DND-41 (cell line): ENCODE measurements around the gene PITPNM1.

Experiments used
- EZH2 ChIP-seq: IDR thresholded peaks from 3 replicates; pipeline ENCODE4 v1.6.1; 2012; ENCODE audit warnings: borderline replicate concordance, low read depth, mild to moderate bottlenecking, moderate library complexity, low read length, inconsistent platforms; ENCODE audit not compliant: severe bottlenecking
- TF ChIP-seq, protein P1 (sequence below): IDR thresholded peaks from 2 replicates; pipeline ENCODE4 v1.5.1; 2012; ENCODE audit warnings: borderline replicate concordance, low read length, moderate library complexity, mild to moderate bottlenecking; ENCODE audit not compliant: poor library complexity, severe bottlenecking; ENCODE audit errors: extremely low read depth

DNA sequence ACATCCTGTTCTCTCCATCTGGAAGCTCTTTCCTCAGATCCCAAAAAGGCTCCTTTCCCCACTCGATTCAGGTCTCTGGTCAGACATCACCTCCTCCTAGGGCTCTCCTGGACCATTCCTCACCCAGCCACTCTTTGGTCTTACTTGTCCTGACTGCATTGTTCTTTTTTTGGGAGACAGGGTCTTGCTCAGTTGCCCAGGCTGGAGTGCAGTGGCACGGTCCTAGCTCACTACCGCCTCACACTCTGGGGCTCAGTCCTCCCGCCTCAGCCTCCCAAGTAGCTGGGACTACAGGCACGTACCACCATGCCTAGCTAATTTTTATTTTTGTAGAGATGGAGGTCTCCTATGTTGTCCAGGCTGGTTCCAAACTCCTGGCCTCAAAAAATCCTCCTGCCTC, 59.6 kb downstream of the PITPNM1 start:
- TF ChIP-seq, protein P1, sequence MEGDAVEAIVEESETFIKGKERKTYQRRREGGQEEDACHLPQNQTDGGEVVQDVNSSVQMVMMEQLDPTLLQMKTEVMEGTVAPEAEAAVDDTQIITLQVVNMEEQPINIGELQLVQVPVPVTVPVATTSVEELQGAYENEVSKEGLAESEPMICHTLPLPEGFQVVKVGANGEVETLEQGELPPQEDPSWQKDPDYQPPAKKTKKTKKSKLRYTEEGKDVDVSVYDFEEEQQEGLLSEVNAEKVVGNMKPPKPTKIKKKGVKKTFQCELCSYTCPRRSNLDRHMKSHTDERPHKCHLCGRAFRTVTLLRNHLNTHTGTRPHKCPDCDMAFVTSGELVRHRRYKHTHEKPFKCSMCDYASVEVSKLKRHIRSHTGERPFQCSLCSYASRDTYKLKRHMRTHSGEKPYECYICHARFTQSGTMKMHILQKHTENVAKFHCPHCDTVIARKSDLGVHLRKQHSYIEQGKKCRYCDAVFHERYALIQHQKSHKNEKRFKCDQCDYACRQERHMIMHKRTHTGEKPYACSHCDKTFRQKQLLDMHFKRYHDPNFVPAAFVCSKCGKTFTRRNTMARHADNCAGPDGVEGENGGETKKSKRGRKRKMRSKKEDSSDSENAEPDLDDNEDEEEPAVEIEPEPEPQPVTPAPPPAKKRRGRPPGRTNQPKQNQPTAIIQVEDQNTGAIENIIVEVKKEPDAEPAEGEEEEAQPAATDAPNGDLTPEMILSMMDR: no peak
- TF ChIP-seq EZH2: no peak
